Skeletal muscle satellite cell (primary cell): ENCODE measurements around the gene CXCL9.
A peak's percentile ranks its signal among the peaks of the same experiment; 100 is the strongest.
"Not testable (repeated sequence)": the region's sequence is repeated elsewhere in the genome, so short reads cannot be mapped to it uniquely, and the experiment has no call there.

ENCODE experiments used
- H3K27me3 ChIP-seq: 2 replicates; pipeline ENCODE4 v1.7.0; 2013; ENCODE audit warnings: low read length; ENCODE audit not compliant: control insufficient read depth, insufficient read depth
- H3K36me3 ChIP-seq: 2 replicates; pipeline ENCODE4 v1.7.0; 2013; ENCODE audit warnings: mild to moderate bottlenecking, control low read depth, low read length; ENCODE audit not compliant: insufficient read depth
- H3K4me1 ChIP-seq: 2 replicates; pipeline ENCODE4 v1.7.0; 2013; ENCODE audit warnings: low read length; ENCODE audit not compliant: control insufficient read depth, insufficient read depth
- H3K4me2 ChIP-seq: 2 replicates; pipeline ENCODE4 v1.7.0; 2013; ENCODE audit warnings: mild to moderate bottlenecking, low read length
- H3K4me3 ChIP-seq: 2 replicates; pipeline ENCODE4 v1.7.0; 2013; ENCODE audit warnings: low read length
- H3K9ac ChIP-seq: 2 replicates; pipeline ENCODE4 v1.7.0; 2013; ENCODE audit warnings: mild to moderate bottlenecking, low read depth, low read length, moderate library complexity
- H3K9me3 ChIP-seq: replicated peaks from 2 replicates; pipeline ENCODE4 v1.7.0; 2013; ENCODE audit warnings: mild to moderate bottlenecking, control low read depth, low read length

Gene CXCL9

GRCh38 chr4:76011018-76011670 is 3.8 kb upstream of the CXCL9 start:
- H3K9me3 ChIP-seq, result no peaks in the 10 kb centered on the region
- H3K4me3 ChIP-seq, result peak overlapping the region; percentile 43
- H3K36me3 ChIP-seq, result no peaks in the 10 kb centered on the region
- peaks cover 20% of the 10 kb centered on the region for H3K4me1 ChIP-seq
- H3K4me2 ChIP-seq, result peak overlapping the region; percentile 72
- no peak overlapping the region for H3K9ac ChIP-seq
- H3K27me3 ChIP-seq, result peaks cover 23% of the 10 kb centered on the region

DNA sequence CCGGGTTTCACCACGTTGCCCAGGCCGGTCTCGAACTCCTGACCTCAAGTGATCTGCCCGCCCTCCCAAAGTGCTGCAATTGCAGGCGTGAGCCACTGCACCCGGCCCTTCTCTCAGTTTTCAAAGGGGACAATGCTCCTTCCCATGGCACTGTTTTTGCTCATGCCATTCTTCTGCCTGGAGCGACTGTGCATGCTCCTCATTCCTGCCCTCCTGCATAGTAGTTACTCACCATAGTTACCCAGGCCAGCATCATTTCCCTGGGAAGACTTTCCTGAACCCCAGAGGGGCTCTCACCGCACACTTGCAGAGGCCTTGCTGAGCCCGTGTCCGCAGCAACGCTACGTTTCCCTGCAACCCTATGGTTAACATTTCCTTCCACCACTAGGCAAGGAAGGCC is 3.3 kb upstream of the CXCL9 start:
- H3K36me3 ChIP-seq, result no peaks in the 10 kb centered on the region
- H3K9ac ChIP-seq, result no peak overlapping the region

GRCh38 chr4:76009311-76009710 is 2.0 kb upstream of the CXCL9 start:
- Histone ChIP-seq H3K9ac (no peak overlapping the region), H3K9me3 (no peaks in the 10 kb centered on the region), H3K4me2 (no peak overlapping the region), H3K4me3 (no peak overlapping the region), H3K27me3 (peaks cover 26% of the 10 kb centered on the region), H3K36me3 (no peaks in the 10 kb centered on the region), H3K4me1 (peaks cover 20% of the 10 kb centered on the region)

More for the DNA sequence above, 3.3 kb upstream of the CXCL9 start:
- Histone ChIP-seq H3K4me1 (peaks cover 20% of the 10 kb centered on the region), H3K4me2 (no peak overlapping the region), H3K4me3 (no peak overlapping the region), H3K27me3 (peaks cover 26% of the 10 kb centered on the region), H3K9me3 (no peaks in the 10 kb centered on the region)

DNA sequence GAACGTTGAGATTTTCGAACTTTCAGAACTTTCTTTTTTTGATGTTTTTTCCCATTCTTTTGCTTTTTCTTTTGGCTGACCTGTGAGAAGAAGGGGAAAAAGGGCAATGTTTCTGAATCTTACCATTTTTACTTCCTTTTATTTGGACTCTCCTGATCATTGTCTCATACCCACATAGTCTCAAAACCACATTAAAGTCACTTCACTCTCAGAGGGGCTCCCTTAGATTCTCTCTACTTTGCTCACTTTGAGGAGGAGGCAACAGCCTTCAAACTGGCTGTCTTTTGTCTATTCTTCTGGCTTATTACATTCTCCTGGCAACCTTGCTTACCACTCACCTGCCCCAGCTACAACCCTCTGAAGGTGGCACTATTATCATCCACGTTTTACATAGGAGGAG is 3.7 kb downstream of the CXCL9 start:
- H3K4me2 ChIP-seq, result no peak overlapping the region
- no peaks in the 10 kb centered on the region for H3K36me3 ChIP-seq
- H3K4me3 ChIP-seq, result no peak overlapping the region
- H3K9ac ChIP-seq, result no peak overlapping the region
- H3K27me3 ChIP-seq, result peaks cover 34% of the 10 kb centered on the region
- H3K9me3 ChIP-seq, result no peaks in the 10 kb centered on the region
- H3K4me1 ChIP-seq, result no peaks in the 10 kb centered on the region

GRCh38 chr4:76003035-76003434 is 4.3 kb downstream of the CXCL9 start:
- Histone ChIP-seq H3K4me2 (no peak overlapping the region), H3K4me3 (no peak overlapping the region), H3K9me3 (no peaks in the 10 kb centered on the region), H3K9ac (no peak overlapping the region), H3K4me1 (no peaks in the 10 kb centered on the region), H3K27me3 (peaks cover 31% of the 10 kb centered on the region), H3K36me3 (no peaks in the 10 kb centered on the region)

DNA sequence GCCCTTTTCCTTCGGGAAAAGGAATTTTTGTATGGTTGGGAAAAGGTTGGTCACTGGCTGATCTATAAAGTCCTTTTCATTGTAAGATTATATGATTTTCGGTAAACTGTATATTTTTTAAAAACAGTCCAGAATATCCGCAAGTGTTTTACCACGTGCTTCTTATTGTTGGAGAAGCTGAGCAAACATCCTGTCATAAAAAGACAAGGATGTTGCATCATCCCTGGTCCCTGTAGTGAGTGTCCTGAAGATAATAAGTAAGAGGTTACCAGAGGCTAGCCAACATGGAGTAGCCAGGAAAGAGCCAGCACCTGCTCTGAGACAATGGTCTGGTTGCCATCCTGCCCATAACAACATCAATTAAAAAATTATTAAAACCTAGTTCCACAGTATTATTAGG is 5.1 kb downstream of the CXCL9 start:
- H3K4me2 ChIP-seq, result no peak overlapping the region
- no peaks in the 10 kb centered on the region for H3K36me3 ChIP-seq
- no peak overlapping the region for H3K4me3 ChIP-seq
- no peaks in the 10 kb centered on the region for H3K9me3 ChIP-seq
- no peak overlapping the region for H3K9ac ChIP-seq
- no peaks in the 10 kb centered on the region for H3K4me1 ChIP-seq
- peaks cover 23% of the 10 kb centered on the region for H3K27me3 ChIP-seq

DNA sequence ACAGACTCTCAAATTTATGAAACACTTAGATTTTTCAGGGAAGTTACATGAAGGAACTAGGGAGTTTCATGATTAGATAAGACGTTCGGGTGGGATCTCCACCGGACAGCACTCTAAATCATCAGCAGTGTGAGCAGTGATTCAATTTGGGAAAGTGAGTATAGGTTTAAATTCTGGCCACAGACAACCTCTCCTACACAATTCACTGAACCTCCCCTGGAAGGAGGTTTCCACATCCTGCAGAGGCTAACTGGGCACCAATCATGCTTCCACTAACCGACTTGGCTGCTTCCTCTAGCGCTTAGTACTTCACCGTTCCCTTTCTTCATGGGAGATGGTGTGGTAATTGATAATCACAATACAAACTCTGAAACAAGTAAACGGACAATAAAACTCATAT is 5.6 kb downstream of the CXCL9 start:
- Histone ChIP-seq H3K4me2 (no peak overlapping the region), H3K4me1 (no peaks in the 10 kb centered on the region), H3K4me3 (no peak overlapping the region), H3K9me3 (no peaks in the 10 kb centered on the region), H3K36me3 (no peaks in the 10 kb centered on the region), H3K9ac (no peak overlapping the region), H3K27me3 (peaks cover 18% of the 10 kb centered on the region)

DNA sequence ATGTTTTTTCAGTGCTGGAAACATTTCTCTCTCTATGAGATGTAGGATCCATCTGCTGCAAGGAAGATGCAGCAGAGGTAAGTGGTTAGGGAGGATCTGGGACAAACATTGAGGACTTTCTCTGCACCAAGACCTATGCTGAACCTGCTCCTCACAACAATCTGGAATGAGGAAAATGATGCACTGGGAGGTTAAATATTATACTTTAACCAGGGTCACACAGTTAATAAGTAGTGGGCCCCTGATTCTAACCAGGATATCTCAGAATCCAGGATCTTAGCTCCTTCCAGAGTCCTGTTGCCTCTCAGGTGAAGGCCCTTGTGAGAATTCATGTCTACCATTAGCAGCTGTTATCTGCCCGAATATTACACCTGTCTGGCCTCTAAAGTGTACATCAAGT is 7.0 kb downstream of the CXCL9 start:
- Histone ChIP-seq H3K4me2 (no peak overlapping the region), H3K4me3 (no peak overlapping the region), H3K9me3 (no peaks in the 10 kb centered on the region), H3K4me1 (no peaks in the 10 kb centered on the region), H3K27me3 (peaks cover 11% of the 10 kb centered on the region), H3K9ac (no peak overlapping the region), H3K36me3 (no peaks in the 10 kb centered on the region)

- H3K4me2 ChIP-seq, H3K36me3 ChIP-seq, H3K9ac ChIP-seq, H3K4me3 ChIP-seq, H3K9me3 ChIP-seq, H3K4me1 ChIP-seq: not testable (repeated sequence)
- H3K27me3 ChIP-seq, result peaks cover 10% of the 10 kb centered on the region
Measured at GRCh38 chr4:75998525-75999147, 8.7 kb downstream of the CXCL9 start.

DNA sequence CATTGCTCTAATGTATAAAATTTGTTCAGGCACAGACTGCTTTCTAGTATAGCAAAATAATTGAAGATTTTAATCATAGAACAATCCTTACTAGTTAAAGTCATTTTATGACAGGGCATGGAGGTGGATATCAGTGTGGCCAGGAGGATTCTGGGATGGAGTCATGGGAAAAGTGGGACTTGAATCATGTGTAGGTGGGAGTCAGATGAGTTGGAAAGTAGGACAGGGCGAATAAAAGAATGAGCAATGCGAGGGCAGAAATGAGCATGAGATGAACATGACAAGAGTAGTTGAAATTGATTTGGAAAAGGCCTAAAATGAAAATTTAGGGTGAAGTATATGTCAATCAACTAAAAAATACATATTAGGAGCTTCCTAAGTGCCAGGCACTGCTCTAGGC is 9.4 kb downstream of the CXCL9 start:
- H3K9ac ChIP-seq, result no peak overlapping the region
- peaks cover 10% of the 10 kb centered on the region for H3K27me3 ChIP-seq
- no peak overlapping the region for H3K4me3 ChIP-seq
- no peak overlapping the region for H3K4me2 ChIP-seq
- H3K9me3 ChIP-seq, result no peaks in the 10 kb centered on the region
- H3K4me1 ChIP-seq, result no peaks in the 10 kb centered on the region
- no peaks in the 10 kb centered on the region for H3K36me3 ChIP-seq

DNA sequence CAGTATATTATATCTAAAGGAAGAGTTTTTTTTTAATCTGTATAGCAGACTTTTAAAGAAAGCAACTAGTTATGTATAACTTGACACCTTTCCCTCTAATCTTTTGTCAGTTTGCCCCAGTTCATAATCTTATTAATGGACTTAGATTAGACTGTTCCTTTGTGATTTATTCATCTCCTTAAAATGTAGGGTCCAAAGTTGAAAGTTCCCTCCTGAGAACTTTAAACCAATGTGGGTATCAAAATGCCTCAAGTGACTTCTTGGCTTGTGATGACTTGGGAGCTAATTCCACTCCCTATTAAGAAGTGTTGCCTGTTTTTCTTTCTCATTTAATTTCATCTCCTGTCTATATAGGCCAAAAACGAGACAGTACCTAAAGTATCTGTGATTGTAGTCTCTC is 10.2 kb downstream of the CXCL9 start:
- Histone ChIP-seq H3K4me2 (no peak overlapping the region), H3K4me3 (no peak overlapping the region), H3K9ac (no peak overlapping the region), H3K9me3 (no peaks in the 10 kb centered on the region), H3K27me3 (peaks cover 10% of the 10 kb centered on the region), H3K4me1 (no peaks in the 10 kb centered on the region), H3K36me3 (no peaks in the 10 kb centered on the region)

DNA sequence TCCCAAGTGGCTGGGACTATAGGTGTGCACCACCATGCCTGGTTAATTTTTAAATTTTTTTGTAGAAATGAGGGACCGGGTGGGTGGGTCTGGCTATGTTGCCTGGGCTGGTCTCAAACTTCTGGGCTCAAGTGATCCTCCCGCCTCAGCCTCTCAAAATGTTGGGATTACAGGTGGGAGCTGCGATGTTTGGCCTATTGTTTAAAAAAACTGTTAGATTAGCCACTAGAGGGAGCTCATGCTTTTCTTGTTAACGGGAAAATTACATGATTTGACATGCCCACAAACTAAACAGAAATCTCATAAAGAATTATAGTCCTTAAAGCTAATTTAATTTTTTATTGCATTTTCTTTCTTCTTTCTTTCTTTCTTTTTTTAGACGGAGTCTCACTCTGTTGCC is 11.6 kb downstream of the CXCL9 start:
- H3K9me3 ChIP-seq, result no peaks in the 10 kb centered on the region
- peaks cover 10% of the 10 kb centered on the region for H3K27me3 ChIP-seq
- H3K36me3 ChIP-seq, result no peaks in the 10 kb centered on the region
- H3K4me3 ChIP-seq, result no peak overlapping the region
- H3K9ac ChIP-seq, result no peak overlapping the region
- no peaks in the 10 kb centered on the region for H3K4me1 ChIP-seq
- H3K4me2 ChIP-seq, result no peak overlapping the region
